Fibroblast of lung (primary cell): ENCODE results near the gene JPH3. TPM values are rescaled to one million over a fixed set of nuclear protein-coding genes. Genes with fewer than 3 reads are reported as not detected.

Experiments used
- DNase-seq, 2 donors: peaks; one replicate each; pipeline versions ENCODE4 v3.0.0 to v3.0.0-alpha.2; 2010; ENCODE audit warnings: low read depth in 2 of 2
- H2AFZ ChIP-seq: 2 replicates; pipeline ENCODE4 v1.5.1; 2012; ENCODE audit warnings: low read length, control low read depth, inconsistent platforms
- H3K27ac ChIP-seq: 2 replicates; pipeline ENCODE4 v1.5.1; 2011; ENCODE audit warnings: low read length, control low read depth; ENCODE audit not compliant: insufficient read depth
- H3K27me3 ChIP-seq: 2 replicates; pipeline ENCODE4 v1.5.1; 2011; ENCODE audit warnings: mild to moderate bottlenecking, low read length; ENCODE audit not compliant: control insufficient read depth, insufficient read depth
- H3K36me3 ChIP-seq: 2 replicates; pipeline ENCODE4 v1.5.1; 2011; ENCODE audit warnings: low read length; ENCODE audit not compliant: control insufficient read depth, insufficient read depth
- H3K4me1 ChIP-seq: 2 replicates; pipeline ENCODE4 v1.5.1; 2011; ENCODE audit warnings: low read length; ENCODE audit not compliant: control insufficient read depth, insufficient read depth; ENCODE audit errors: extremely low read depth
- H3K4me2 ChIP-seq: 2 replicates; pipeline ENCODE4 v1.5.1; 2011; ENCODE audit warnings: low read length, control low read depth; ENCODE audit not compliant: insufficient read depth; ENCODE audit errors: extremely low read depth
- H3K4me3 ChIP-seq, 4 experiments: fragments of 200-600 bp in 1 of 4; sonication (generic) in 1 of 4; replicated peaks in 1 of 4; 2 replicates each; pipeline ENCODE4 v1.5.1; 2011 to 2016; ENCODE audit warnings: low read length in 4 of 4, low read depth in 3 of 4, mild to moderate bottlenecking in 3 of 4, control low read depth in 2 of 4, inconsistent platforms in 1 of 4, mixed read lengths in 1 of 4; ENCODE audit not compliant: insufficient read depth in 1 of 4; ENCODE audit errors: control extremely low read depth in 1 of 4
- H3K79me2 ChIP-seq: 2 replicates; pipeline ENCODE4 v1.5.1; 2012; ENCODE audit warnings: mild to moderate bottlenecking, low read length, inconsistent platforms; ENCODE audit not compliant: control insufficient read depth, insufficient read depth
- H3K9ac ChIP-seq: 2 replicates; pipeline ENCODE4 v1.5.1; 2011; ENCODE audit warnings: mild to moderate bottlenecking, low read length, control low read depth; ENCODE audit not compliant: insufficient read depth
- H3K9me3 ChIP-seq: 2 replicates; pipeline ENCODE4 v1.5.1; 2012; ENCODE audit warnings: low read depth, low read length; ENCODE audit not compliant: control insufficient read depth, insufficient read depth
- H4K20me1 ChIP-seq: 2 replicates; pipeline ENCODE4 v1.5.1; 2011; ENCODE audit warnings: low read length; ENCODE audit not compliant: control insufficient read depth, insufficient read depth; ENCODE audit errors: extremely low read depth
- CTCF ChIP-seq, 2 donors: IDR thresholded peaks in 1 of 2; conservative IDR thresholded peaks in 1 of 2; 1 replicate in 1 of 2; 2 replicates in 1 of 2; pipeline ENCODE4 v1.5.1; 2011 to 2012; ENCODE audit warnings: low read length in 2 of 2, control low read depth in 1 of 2, inconsistent platforms in 1 of 2, low read depth in 1 of 2, mild to moderate bottlenecking in 1 of 2
- EZH2 ChIP-seq: IDR thresholded peaks from 2 replicates; pipeline ENCODE4 v1.5.1; 2012; ENCODE audit warnings: low read length, control low read depth, mild to moderate bottlenecking; ENCODE audit errors: missing control alignments
- polyA plus RNA-seq, 2 donors: library from polyadenylated mRNA; depleted of rRNA in 1 of 2; stranded (reverse) in 1 of 2; unstranded in 1 of 2; fragments of >200 nt; gene quantifications; 2 replicates each; pipeline ENCODE4 v1.2.1, GENCODE V29; 2011 to 2012; ENCODE audit warnings: missing spikeins in 1 of 2
- total RNA-seq: library from RNA; depleted of rRNA; stranded (reverse); fragments of >200 nt; gene quantifications from 2 replicates; pipeline ENCODE4 v1.2.1, GENCODE V29; 2014

The JPH3 gene
- total and polyA plus RNA-seq, 2 donors (not counting 1 experiment from before 2014, with no cell fraction given) = 0.01 TPM; not detected in 1

- Histone ChIP-seq H4K20me1 (no peaks in the 10 kb centered on the region), H3K9ac (no peak overlapping the region), H3K36me3 (no peaks in the 10 kb centered on the region), H2AFZ (no peak overlapping the region), H3K79me2 (no peaks in the 10 kb centered on the region), H3K4me3 (no peak overlapping the region), H3K4me1 (no peaks in the 10 kb centered on the region), H3K9me3 (no peaks in the 10 kb centered on the region), H3K27me3 (peaks cover 24% of the 10 kb centered on the region), H3K4me2 (no peak overlapping the region), H3K27ac (no peak overlapping the region)
- TF ChIP-seq CTCF (conservative IDR thresholded peaks at IDR 0.05 in 1 of 2, IDR thresholded peaks at IDR 0.05 in 1 of 2; ENCODE audit: low read depth in 1 of 2, low read length in 2 of 2) (no peak), EZH2 (no peak)
- no peak for DNase-seq
These were observed 4.9 kb downstream of the JPH3 start for GRCh38 chr16:87607223-87607622.

DNA sequence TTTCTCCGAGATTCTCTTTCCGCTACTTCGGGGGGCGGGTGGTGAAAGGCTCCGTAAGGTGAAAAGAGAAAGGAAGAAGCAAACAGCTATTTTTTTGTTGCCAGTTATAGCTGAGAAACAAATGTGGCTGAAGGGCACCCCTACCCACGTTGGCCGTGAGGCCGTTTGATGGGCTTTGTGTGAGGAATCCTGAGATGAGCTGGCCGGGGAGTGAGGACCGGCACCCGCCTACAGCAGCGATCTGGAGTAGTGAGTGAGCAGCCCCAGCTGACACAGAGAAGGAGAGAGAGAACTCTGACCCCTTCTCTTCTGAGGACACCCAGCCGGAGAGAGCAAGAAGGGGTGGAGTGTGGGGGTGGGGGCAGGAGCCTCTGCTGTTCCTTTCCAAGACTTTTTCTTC, 5.6 kb downstream of the JPH3 start:
- no peak overlapping the region for H3K4me2 ChIP-seq
- H3K79me2 ChIP-seq = no peaks in the 10 kb centered on the region
- no peak overlapping the region for H3K27ac ChIP-seq
- no peaks in the 10 kb centered on the region for H3K9me3 ChIP-seq
- peaks cover 22% of the 10 kb centered on the region for H3K27me3 ChIP-seq
- H4K20me1 ChIP-seq = no peaks in the 10 kb centered on the region
- no peaks in the 10 kb centered on the region for H3K4me1 ChIP-seq
- no peak overlapping the region for H2AFZ ChIP-seq
- no peaks in the 10 kb centered on the region for H3K36me3 ChIP-seq
- no peak overlapping the region for H3K4me3 ChIP-seq
- TF ChIP-seq EZH2 = no peak
- no peak for TF ChIP-seq CTCF (conservative IDR thresholded peaks at IDR 0.05 in 1 of 2, IDR thresholded peaks at IDR 0.05 in 1 of 2; ENCODE audit: low read depth in 1 of 2, low read length in 2 of 2)
- H3K9ac ChIP-seq = no peak overlapping the region
- no peak for DNase-seq

- no peak overlapping the region for H3K4me2 ChIP-seq
- peaks cover 16% of the 10 kb centered on the region for H3K27me3 ChIP-seq
- H3K4me3 ChIP-seq = no peak overlapping the region
- H3K27ac ChIP-seq = no peak overlapping the region
- no peak for TF ChIP-seq EZH2
- TF ChIP-seq CTCF (conservative IDR thresholded peaks at IDR 0.05 in 1 of 2, IDR thresholded peaks at IDR 0.05 in 1 of 2; ENCODE audit: low read depth in 1 of 2, low read length in 2 of 2) = no peak
- no peaks in the 10 kb centered on the region for H3K9me3 ChIP-seq
- DNase-seq = peak; percentile 40 to 60
- no peaks in the 10 kb centered on the region for H3K4me1 ChIP-seq
- H4K20me1 ChIP-seq = no peaks in the 10 kb centered on the region
- no peaks in the 10 kb centered on the region for H3K36me3 ChIP-seq
- H2AFZ ChIP-seq = no peak overlapping the region
- H3K79me2 ChIP-seq = no peaks in the 10 kb centered on the region
- H3K9ac ChIP-seq = no peak overlapping the region
These were observed 6.2 kb downstream of the JPH3 start for GRCh38 chr16:87608400-87608985.
